Measurements from ENCODE around the gene PFDN6. TPM values are rescaled to one million over a fixed set of nuclear protein-coding genes. Genes with fewer than 3 reads are reported as not detected.
"Not testable (repeated sequence)": the region's sequence is repeated elsewhere in the genome, so short reads cannot be mapped to it uniquely, and the experiment has no call there.

PFDN6 gene
- 102 and 104 TPM in 2 replicates for total RNA-seq (2014; rRNA removed; shearing (Covaris generic))

DNA sequence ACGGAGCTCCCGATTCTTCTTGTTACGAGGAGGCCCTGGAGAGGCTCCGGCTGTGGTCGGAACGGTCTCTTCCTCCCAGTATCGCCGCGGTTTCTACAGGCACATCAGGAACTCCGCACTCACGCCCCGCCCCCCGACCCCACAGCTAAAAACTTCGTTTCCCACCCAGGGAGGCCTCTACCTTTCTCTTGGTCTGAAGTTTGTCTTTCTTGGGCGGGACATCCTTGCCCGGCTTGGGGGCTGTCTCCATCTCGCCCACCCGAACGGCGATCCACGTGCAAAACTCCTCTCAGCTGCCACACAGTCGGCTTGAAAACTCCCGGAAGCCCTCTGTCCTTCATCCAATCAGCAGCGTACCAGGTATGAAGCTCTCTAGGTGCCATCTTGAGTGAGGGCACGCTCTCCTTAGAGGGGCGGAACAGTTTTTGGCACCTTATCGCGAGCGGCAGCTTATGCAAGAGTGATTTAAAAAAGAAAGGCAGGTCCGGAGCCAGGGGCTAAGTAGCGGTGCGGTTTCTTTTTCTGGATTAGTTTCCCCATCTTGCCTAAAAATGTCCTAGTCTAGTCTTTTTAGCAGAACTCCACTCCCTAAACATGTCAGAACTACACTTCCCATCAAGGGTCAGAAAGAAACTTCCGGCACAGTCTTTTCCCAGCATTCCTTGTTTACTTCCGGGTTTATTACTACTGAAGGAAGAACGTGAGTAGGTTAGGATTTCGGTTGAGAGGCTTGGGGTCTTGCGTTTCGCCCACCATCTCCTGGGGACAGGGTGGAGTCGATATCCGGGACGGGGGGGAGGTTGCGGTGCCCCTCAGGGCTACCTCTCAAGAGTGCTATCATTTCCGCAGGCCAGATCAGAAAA lies at the start of gene PFDN6, which contains the start of gene WDR46:
Gene PFDN6 (plus strand): TSS at position 681 of the 863 bp plus-strand sequence. CDS start 256 bp downstream, outside the sequence.
Gene WDR46 (minus strand): TSS at position 319 of the 863 bp plus-strand sequence. CDS start 69 bp downstream, at position 250.
- DNase-seq = peak; percentile 83 to 90
- peak within 1 kb of the TSS; percentile 25 for H3K27ac ChIP-seq
- no peaks in the 10 kb centered on the region for H3K9me3 ChIP-seq (replicated peaks)
- no peaks in the 10 kb centered on the region for H3K27me3 ChIP-seq
- H3K4me1 ChIP-seq = peaks cover 7% of the 10 kb centered on the region; the same call in 1 of the 2 replicates
- peak within 1 kb of the TSS; percentile 73 for H3K4me3 ChIP-seq
- H3K36me3 ChIP-seq = peaks cover 25% of the 10 kb centered on the region

DNA sequence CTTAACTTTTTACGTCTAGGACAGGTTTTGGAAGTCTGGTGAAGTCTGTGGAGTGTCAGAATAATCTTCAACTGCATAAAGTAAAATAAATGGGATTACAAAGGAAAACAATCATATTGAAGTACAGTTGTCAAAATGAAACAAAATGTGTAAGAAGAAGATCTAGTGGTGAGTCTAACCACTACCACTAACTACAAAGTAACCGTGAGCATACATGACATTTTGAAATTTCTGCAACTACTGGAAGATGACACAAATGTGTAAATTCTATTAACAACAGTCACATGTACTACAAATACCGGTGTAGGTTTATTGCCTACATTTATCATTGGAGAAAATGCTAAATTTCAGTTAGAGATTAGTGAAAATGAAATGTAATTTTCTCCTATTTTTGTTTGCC lies 47.4 kb upstream of the PFDN6 start:
- no peaks in the 10 kb centered on the region for H3K36me3 ChIP-seq
- H3K4me1 ChIP-seq = no peaks in the 10 kb centered on the region
- no peak for DNase-seq
- no peak overlapping the region for H3K4me3 ChIP-seq
- no peak overlapping the region for H3K27ac ChIP-seq
- peaks cover 3% of the 10 kb centered on the region; the same call in 1 of the 2 replicates for H3K27me3 ChIP-seq
- H3K9me3 ChIP-seq (replicated peaks) = no peaks in the 10 kb centered on the region

DNA sequence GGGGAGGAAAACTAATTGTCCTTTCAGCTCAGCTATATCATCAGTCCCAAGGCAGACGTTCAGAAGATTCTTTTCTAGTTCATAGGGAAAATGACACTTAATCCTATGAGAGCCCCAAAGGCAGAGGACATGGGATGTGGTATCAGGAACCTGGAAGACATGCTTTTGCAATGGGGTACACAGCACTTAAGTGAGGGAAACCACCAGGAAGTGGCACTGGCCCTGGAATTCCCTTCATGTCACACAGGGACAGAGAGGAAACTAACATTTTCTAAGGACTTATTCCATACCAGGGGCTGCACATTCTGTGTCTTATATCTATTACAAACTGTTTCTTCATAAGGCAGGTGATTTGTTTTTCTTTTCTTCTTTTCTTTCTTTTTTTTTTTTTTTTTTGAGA lies 45.9 kb upstream of the PFDN6 start:
- Histone ChIP-seq H3K4me1 (no peaks in the 10 kb centered on the region; the same call in 1 of the 2 replicates), H3K27ac (no peak overlapping the region), H3K9me3 (replicated peaks) (no peaks in the 10 kb centered on the region), H3K4me3 (no peak overlapping the region), H3K36me3 (no peaks in the 10 kb centered on the region), H3K27me3 (peaks cover 3% of the 10 kb centered on the region; the same call in 1 of the 2 replicates)
- DNase-seq = no peak

DNA sequence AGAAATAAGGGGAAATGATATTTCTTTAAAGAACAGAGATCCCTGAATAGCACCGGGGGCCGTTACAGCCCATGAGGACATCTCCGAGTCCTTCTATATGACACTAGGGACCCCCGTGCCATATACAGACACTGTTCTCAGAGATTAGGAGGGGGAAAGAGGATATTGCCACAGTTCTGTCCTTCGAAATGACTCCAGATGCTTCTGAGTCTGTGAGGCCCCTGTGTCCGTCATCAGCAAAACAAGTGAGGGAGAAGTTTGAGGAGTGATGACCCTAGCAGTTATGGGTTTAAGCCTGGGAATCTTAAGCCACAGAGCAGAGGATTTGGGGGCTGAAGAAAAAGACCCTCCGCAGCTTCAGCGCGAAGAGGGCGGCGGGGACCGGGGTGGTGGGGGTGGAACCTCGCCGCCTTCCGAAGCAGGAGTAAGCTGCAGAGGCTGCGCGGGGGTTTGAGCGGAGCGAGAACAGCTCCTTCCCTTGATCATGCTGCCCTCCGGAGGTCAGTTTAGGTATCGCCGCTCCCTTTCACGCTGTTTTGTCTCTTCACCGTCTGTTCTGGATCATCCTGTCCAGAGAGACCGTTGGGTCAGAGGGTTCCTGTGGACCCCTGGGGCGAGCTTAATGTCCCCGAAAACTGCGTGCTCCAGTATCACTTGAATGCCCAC lies 41.3 kb upstream of the PFDN6 start:
- no peaks in the 10 kb centered on the region; the same call in 1 of the 2 replicates for H3K4me1 ChIP-seq
- no peaks in the 10 kb centered on the region for H3K9me3 ChIP-seq (replicated peaks)
- peak overlapping the region; percentile 64 for H3K4me3 ChIP-seq
- no peaks in the 10 kb centered on the region for H3K36me3 ChIP-seq
- peak; percentile 86 to 94 for DNase-seq
- H3K27me3 ChIP-seq = no peaks in the 10 kb centered on the region
- peak overlapping the region; percentile 65 for H3K27ac ChIP-seq

GRCh38 chr6:33248643-33248931 lies 40.8 kb upstream of the PFDN6 start:
- Histone ChIP-seq H3K27ac (peak overlapping the region; percentile 65), H3K36me3 (no peaks in the 10 kb centered on the region), H3K4me3 (peak overlapping the region; percentile 64), H3K27me3 (no peaks in the 10 kb centered on the region), H3K4me1 (no peaks in the 10 kb centered on the region; the same call in 1 of the 2 replicates), H3K9me3 (replicated peaks) (no peaks in the 10 kb centered on the region)
- no peak for DNase-seq

- DNase-seq = peak; percentile 98 to 99
- H3K4me3 ChIP-seq = peak overlapping the region; percentile 64
- H3K27ac ChIP-seq = peak overlapping the region; percentile 65
- H3K4me1 ChIP-seq = no peaks in the 10 kb centered on the region; the same call in 1 of the 2 replicates
- H3K9me3 ChIP-seq (replicated peaks) = no peaks in the 10 kb centered on the region
- no peaks in the 10 kb centered on the region for H3K36me3 ChIP-seq
- H3K27me3 ChIP-seq = no peaks in the 10 kb centered on the region
Measured at GRCh38 chr6:33248932-33249731, 40.3 kb upstream of the PFDN6 start.

- Histone ChIP-seq H3K4me1 (no peaks in the 10 kb centered on the region; the same call in 1 of the 2 replicates), H3K27ac (peak overlapping the region; percentile 58), H3K36me3 (no peaks in the 10 kb centered on the region), H3K4me3 (peak overlapping the region; percentile 64), H3K27me3 (no peaks in the 10 kb centered on the region), H3K9me3 (replicated peaks) (no peaks in the 10 kb centered on the region)
- peak in 1 of 2 experiments; percentile 26 for DNase-seq
Measured at GRCh38 chr6:33249732-33250630, 39.4 kb upstream of the PFDN6 start.

DNA sequence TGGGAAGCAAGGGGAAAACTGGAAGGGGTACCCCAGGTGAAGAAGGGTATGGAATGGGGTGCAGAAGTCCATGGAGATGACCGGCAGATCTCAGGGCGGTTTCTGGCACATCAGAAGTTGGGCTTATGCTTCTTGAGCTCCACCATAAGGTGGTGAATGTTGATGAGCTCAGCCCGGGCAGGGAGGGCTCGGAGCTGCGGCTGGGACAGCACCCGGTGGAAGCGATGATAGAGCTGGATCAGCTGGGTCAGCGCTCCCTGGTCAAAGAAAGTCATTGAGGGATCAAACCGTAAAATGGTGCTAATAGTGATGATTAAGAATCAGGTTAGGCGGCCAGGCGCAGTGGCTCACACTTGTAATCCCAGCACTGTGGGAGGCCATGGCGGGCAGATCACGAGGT lies 38.7 kb upstream of the PFDN6 start:
- Histone ChIP-seq H3K27ac (no peak overlapping the region), H3K9me3 (replicated peaks) (no peaks in the 10 kb centered on the region), H3K4me3 (no peak overlapping the region), H3K27me3 (no peaks in the 10 kb centered on the region), H3K36me3 (no peaks in the 10 kb centered on the region), H3K4me1 (no peaks in the 10 kb centered on the region; the same call in 1 of the 2 replicates)
- no peak for DNase-seq

GRCh38 chr6:33251395-33252012 lies 37.9 kb upstream of the PFDN6 start:
- H3K27ac ChIP-seq = no peak overlapping the region
- no peaks in the 10 kb centered on the region for H3K36me3 ChIP-seq
- H3K27me3 ChIP-seq = no peaks in the 10 kb centered on the region
- no peak for DNase-seq
- H3K4me1 ChIP-seq = no peaks in the 10 kb centered on the region; the same call in 1 of the 2 replicates
- no peak overlapping the region for H3K4me3 ChIP-seq
- no peaks in the 10 kb centered on the region for H3K9me3 ChIP-seq (replicated peaks)

DNA sequence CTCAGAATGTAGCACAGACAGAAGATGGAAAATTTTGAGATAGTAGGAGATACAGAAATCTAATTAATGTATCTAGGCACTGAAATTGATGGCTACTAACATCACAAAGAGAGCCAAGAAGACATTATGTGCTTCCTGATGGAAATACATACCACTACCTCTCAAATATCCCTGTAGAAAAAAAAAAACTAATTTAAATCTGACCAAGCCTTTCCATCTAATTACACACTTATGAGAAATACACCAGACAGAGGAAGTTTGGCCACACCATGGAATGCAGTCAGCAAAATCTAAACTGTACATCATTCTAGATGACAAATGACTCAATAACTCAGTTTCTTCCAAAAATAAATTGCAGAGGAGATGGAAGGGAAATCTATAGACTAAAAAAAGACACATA lies 36.6 kb upstream of the PFDN6 start:
- no peak for DNase-seq
- H3K27ac ChIP-seq = no peak overlapping the region

GRCh38 chr6:33254591-33254990 lies 34.8 kb upstream of the PFDN6 start:
- H3K36me3 ChIP-seq = peaks cover 8% of the 10 kb centered on the region; the same call in 1 of the 2 replicates
- H3K9me3 ChIP-seq (replicated peaks) = no peaks in the 10 kb centered on the region
- no peak overlapping the region for H3K27ac ChIP-seq
- no peaks in the 10 kb centered on the region for H3K27me3 ChIP-seq
- no peak for DNase-seq
- H3K4me1 ChIP-seq = no peaks in the 10 kb centered on the region
- H3K4me3 ChIP-seq = no peak overlapping the region

More for the DNA sequence above, 36.6 kb upstream of the PFDN6 start:
- H3K4me3 ChIP-seq = no peak overlapping the region
- H3K36me3 ChIP-seq = peaks cover 7% of the 10 kb centered on the region; the same call in 1 of the 2 replicates
- no peaks in the 10 kb centered on the region for H3K9me3 ChIP-seq (replicated peaks)
- no peaks in the 10 kb centered on the region; the same call in 1 of the 2 replicates for H3K4me1 ChIP-seq
- no peaks in the 10 kb centered on the region for H3K27me3 ChIP-seq

DNA sequence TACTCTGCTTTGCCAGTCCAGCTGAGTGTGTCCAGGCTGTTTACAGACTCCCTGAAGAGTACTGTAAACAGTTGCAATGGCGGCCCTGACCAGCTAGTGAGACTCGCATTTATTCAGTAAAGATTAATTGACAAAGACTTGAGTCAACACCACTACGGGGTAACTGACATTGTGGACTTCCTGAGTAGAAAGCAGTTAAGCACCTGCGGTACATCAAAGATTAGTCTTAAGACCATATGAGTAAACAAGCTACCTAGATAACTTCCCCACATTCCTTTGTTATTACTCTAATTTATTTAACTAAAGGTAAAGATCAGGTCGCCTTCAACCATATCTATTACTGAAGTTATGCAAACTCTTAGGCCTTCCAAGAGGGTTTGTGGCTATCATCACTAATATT lies 30.4 kb upstream of the PFDN6 start:
- peaks cover 17% of the 10 kb centered on the region; the same call in 1 of the 2 replicates for H3K36me3 ChIP-seq
- no peaks in the 10 kb centered on the region for H3K4me1 ChIP-seq
- no peaks in the 10 kb centered on the region for H3K27me3 ChIP-seq
- DNase-seq = no peak
- H3K4me3 ChIP-seq = no peak overlapping the region
- H3K9me3 ChIP-seq (replicated peaks) = no peaks in the 10 kb centered on the region
- no peak overlapping the region for H3K27ac ChIP-seq

- H3K4me1 ChIP-seq; DNase-seq; H3K27ac ChIP-seq; H3K9me3 ChIP-seq (replicated peaks); H3K4me3 ChIP-seq; H3K27me3 ChIP-seq: not testable (repeated sequence)
- peaks cover 16% of the 10 kb centered on the region; the same call in 1 of the 2 replicates for H3K36me3 ChIP-seq
Measured at GRCh38 chr6:33262490-33262889, 26.9 kb upstream of the PFDN6 start.

All from SJCRH30 (cell line).